ENCODE results near the gene GPR158. TPM values are rescaled to one million over a fixed set of nuclear protein-coding genes. Genes with fewer than 3 reads are reported as not detected.

The GPR158 gene
- total RNA-seq, 2 experiments from 2014 or later = not detected

- Mint-ChIP-seq H3K27ac (no peak overlapping the region), H3K4me1 (no peaks in the 10 kb centered on the region), H3K4me3 (no peak overlapping the region), H3K36me3 (ENCODE audit: low read depth) (no peaks in the 10 kb centered on the region), H3K9me3 (no peaks in the 10 kb centered on the region), H3K27me3 (no peaks in the 10 kb centered on the region)
- no peak for DNase-seq
- POLR2A ChIA-PET = no interaction called here
- CTCF ChIA-PET = no interaction called here
Measured at GRCh38 chr10:25398680-25399079, 223.9 kb downstream of the GPR158 start.

GRCh38 chr10:25405871-25406270 is 231.1 kb downstream of the GPR158 start:
- no peaks in the 10 kb centered on the region for H3K9me3 Mint-ChIP-seq
- no peaks in the 10 kb centered on the region for H3K36me3 Mint-ChIP-seq (ENCODE audit: low read depth)
- DNase-seq = no peak
- H3K4me3 Mint-ChIP-seq = no peak overlapping the region
- H3K27ac Mint-ChIP-seq = no peak overlapping the region
- no peaks in the 10 kb centered on the region for H3K27me3 Mint-ChIP-seq
- ChIA-PET POLR2A (no interaction called here), CTCF (no interaction called here)
- H3K4me1 Mint-ChIP-seq = no peaks in the 10 kb centered on the region

- H3K4me3 Mint-ChIP-seq = no peak overlapping the region
Measured at GRCh38 chr10:25417611-25418010, 242.8 kb downstream of the GPR158 start.

GRCh38 chr10:25425776-25426175 is 251.0 kb downstream of the GPR158 start:
- H3K36me3 Mint-ChIP-seq (ENCODE audit: low read depth) = no peaks in the 10 kb centered on the region
- POLR2A ChIA-PET = no interaction called here
- peaks cover 5% of the 10 kb centered on the region for H3K9me3 Mint-ChIP-seq
- no peak for DNase-seq
- no peak overlapping the region for H3K27ac Mint-ChIP-seq
- no peaks in the 10 kb centered on the region for H3K27me3 Mint-ChIP-seq
- CTCF ChIA-PET = no interaction called here
- no peaks in the 10 kb centered on the region for H3K4me1 Mint-ChIP-seq
- H3K4me3 Mint-ChIP-seq = no peak overlapping the region

More at GRCh38 chr10:25417611-25418010, 242.8 kb downstream of the GPR158 start:
- Mint-ChIP-seq H3K4me1 (no peaks in the 10 kb centered on the region), H3K27me3 (no peaks in the 10 kb centered on the region), H3K9me3 (peaks cover 4% of the 10 kb centered on the region), H3K36me3 (ENCODE audit: low read depth) (no peaks in the 10 kb centered on the region), H3K27ac (no peak overlapping the region)
- POLR2A ChIA-PET = no interaction called here
- no peak for DNase-seq
- CTCF ChIA-PET = no interaction called here

GRCh38 chr10:25436431-25436830 is 261.6 kb downstream of the GPR158 start:
- no peak for DNase-seq
- Mint-ChIP-seq H3K36me3 (ENCODE audit: low read depth) (no peaks in the 10 kb centered on the region), H3K27me3 (no peaks in the 10 kb centered on the region), H3K9me3 (peaks cover 3% of the 10 kb centered on the region), H3K4me3 (no peak overlapping the region), H3K27ac (no peak overlapping the region), H3K4me1 (no peaks in the 10 kb centered on the region)
- ChIA-PET POLR2A (no interaction called here), CTCF (no interaction called here)

- Mint-ChIP-seq H3K27ac (no peak overlapping the region), H3K4me1 (no peaks in the 10 kb centered on the region), H3K36me3 (ENCODE audit: low read depth) (no peaks in the 10 kb centered on the region), H3K27me3 (no peaks in the 10 kb centered on the region), H3K9me3 (peaks cover 3% of the 10 kb centered on the region), H3K4me3 (no peak overlapping the region)
- CTCF ChIA-PET = no interaction called here
- POLR2A ChIA-PET = no interaction called here
- DNase-seq = no peak
Measured at GRCh38 chr10:25441270-25441669, 266.5 kb downstream of the GPR158 start.

- CTCF ChIA-PET = no interaction called here
- H3K9me3 Mint-ChIP-seq = peaks cover under 1% of the 10 kb centered on the region
- POLR2A ChIA-PET = no interaction called here
- H3K4me1 Mint-ChIP-seq = no peaks in the 10 kb centered on the region
- H3K27ac Mint-ChIP-seq = no peak overlapping the region
- no peaks in the 10 kb centered on the region for H3K27me3 Mint-ChIP-seq
- H3K36me3 Mint-ChIP-seq (ENCODE audit: low read depth) = no peaks in the 10 kb centered on the region
- H3K4me3 Mint-ChIP-seq = no peak overlapping the region
- no peak for DNase-seq
Measured at GRCh38 chr10:25444266-25444665, 269.5 kb downstream of the GPR158 start.

GRCh38 chr10:25451401-25451800 is 276.6 kb downstream of the GPR158 start:
- POLR2A ChIA-PET = no interaction called here

GRCh38 chr10:25453619-25454018 is 278.8 kb downstream of the GPR158 start:
- no peaks in the 10 kb centered on the region for H3K36me3 Mint-ChIP-seq (ENCODE audit: low read depth)
- no peaks in the 10 kb centered on the region for H3K27me3 Mint-ChIP-seq
- DNase-seq = no peak
- no peaks in the 10 kb centered on the region for H3K4me1 Mint-ChIP-seq
- CTCF ChIA-PET = no interaction called here
- POLR2A ChIA-PET = no interaction called here
- H3K4me3 Mint-ChIP-seq = no peak overlapping the region
- H3K27ac Mint-ChIP-seq = no peak overlapping the region
- H3K9me3 Mint-ChIP-seq = peaks cover 5% of the 10 kb centered on the region

More at GRCh38 chr10:25451401-25451800, 276.6 kb downstream of the GPR158 start:
- DNase-seq = no peak
- no peaks in the 10 kb centered on the region for H3K4me1 Mint-ChIP-seq
- no peaks in the 10 kb centered on the region for H3K36me3 Mint-ChIP-seq (ENCODE audit: low read depth)
- H3K27ac Mint-ChIP-seq = no peak overlapping the region
- peaks cover 5% of the 10 kb centered on the region for H3K9me3 Mint-ChIP-seq
- CTCF ChIA-PET = no interaction called here
- H3K27me3 Mint-ChIP-seq = no peaks in the 10 kb centered on the region
- no peak overlapping the region for H3K4me3 Mint-ChIP-seq

- Mint-ChIP-seq H3K4me1 (no peaks in the 10 kb centered on the region), H3K4me3 (no peak overlapping the region), H3K36me3 (ENCODE audit: low read depth) (no peaks in the 10 kb centered on the region), H3K9me3 (peaks cover 7% of the 10 kb centered on the region), H3K27ac (no peak overlapping the region), H3K27me3 (no peaks in the 10 kb centered on the region)
- ChIA-PET CTCF (no interaction called here), POLR2A (no interaction called here)
- no peak for DNase-seq
Measured at GRCh38 chr10:25455980-25456567, 281.3 kb downstream of the GPR158 start.

GRCh38 chr10:25457552-25457951 is 282.8 kb downstream of the GPR158 start:
- CTCF ChIA-PET = no interaction called here
- DNase-seq = no peak
- Mint-ChIP-seq H3K4me3 (no peak overlapping the region), H3K36me3 (ENCODE audit: low read depth) (no peaks in the 10 kb centered on the region), H3K9me3 (peaks cover 10% of the 10 kb centered on the region), H3K27ac (no peak overlapping the region), H3K4me1 (no peaks in the 10 kb centered on the region), H3K27me3 (no peaks in the 10 kb centered on the region)
- POLR2A ChIA-PET = no interaction called here

GRCh38 chr10:25465582-25466372 is 291.0 kb downstream of the GPR158 start:
- Mint-ChIP-seq H3K27me3 (no peaks in the 10 kb centered on the region), H3K36me3 (ENCODE audit: low read depth) (no peaks in the 10 kb centered on the region), H3K27ac (no peak overlapping the region), H3K9me3 (peaks cover 18% of the 10 kb centered on the region), H3K4me3 (no peak overlapping the region), H3K4me1 (no peaks in the 10 kb centered on the region)
- POLR2A ChIA-PET = no interaction called here
- no peak for DNase-seq
- CTCF ChIA-PET = no interaction called here

GRCh38 chr10:25467881-25468280 is 293.1 kb downstream of the GPR158 start:
- H3K36me3 Mint-ChIP-seq (ENCODE audit: low read depth) = no peaks in the 10 kb centered on the region
- peaks cover 12% of the 10 kb centered on the region for H3K9me3 Mint-ChIP-seq

GRCh38 chr10:25481467-25481866 is 306.7 kb downstream of the GPR158 start:
- ChIA-PET CTCF (no interaction called here), POLR2A (no interaction called here)
- H3K9me3 Mint-ChIP-seq = peaks cover 10% of the 10 kb centered on the region
- H3K27me3 Mint-ChIP-seq = no peaks in the 10 kb centered on the region
- H3K4me1 Mint-ChIP-seq = no peaks in the 10 kb centered on the region
- no peak for DNase-seq
- H3K4me3 Mint-ChIP-seq = no peak overlapping the region
- no peak overlapping the region for H3K27ac Mint-ChIP-seq
- H3K36me3 Mint-ChIP-seq (ENCODE audit: low read depth) = no peaks in the 10 kb centered on the region

More at GRCh38 chr10:25467881-25468280, 293.1 kb downstream of the GPR158 start:
- H3K4me1 Mint-ChIP-seq = no peaks in the 10 kb centered on the region
- POLR2A ChIA-PET = no interaction called here
- no peak for DNase-seq
- no peak overlapping the region for H3K27ac Mint-ChIP-seq
- H3K4me3 Mint-ChIP-seq = no peak overlapping the region
- CTCF ChIA-PET = no interaction called here
- H3K27me3 Mint-ChIP-seq = no peaks in the 10 kb centered on the region

Measured in activated CD4-positive, alpha-beta T cell treated with anti-CD3 and anti-CD28 coated beads, Interleukin-2, amount 10 ng/mL, durations not matched to agents 7 days and 5 days (primary cell).